HG03045 (cell line): ENCODE results near the gene ERMP1.
"Not testable (repeated sequence)": the region's sequence is repeated elsewhere in the genome, so short reads cannot be mapped to it uniquely, and the experiment has no call there.

Experiments
- ATAC-seq: cut with Tn5 transposase; IDR thresholded peaks from one replicate; pipeline ENCODE4 v1.9.1; 2021; ENCODE audit warnings: mild to moderate bottlenecking, moderate library complexity; ENCODE audit not compliant: unreplicated experiment

ERMP1 gene

DNA sequence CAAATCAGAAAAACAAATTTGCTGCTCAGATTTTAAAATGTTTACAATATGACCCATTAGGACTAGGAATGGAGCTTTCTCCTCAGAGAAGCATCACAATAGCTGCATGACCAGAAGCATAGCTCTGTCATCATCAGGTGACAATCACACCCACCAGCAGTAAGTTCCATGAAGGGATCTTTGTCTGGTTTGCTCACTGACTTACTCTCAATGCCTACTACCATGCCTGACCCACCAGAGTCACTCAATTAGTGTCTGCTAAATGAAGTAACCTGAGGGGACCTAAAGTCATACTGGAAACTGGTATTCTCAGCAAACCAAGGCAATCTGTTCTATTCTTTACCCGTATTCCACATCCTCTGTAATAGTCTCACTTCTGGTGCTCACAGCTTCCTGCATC is 7.7 kb downstream of the ERMP1 start:
- no peak for ATAC-seq

DNA sequence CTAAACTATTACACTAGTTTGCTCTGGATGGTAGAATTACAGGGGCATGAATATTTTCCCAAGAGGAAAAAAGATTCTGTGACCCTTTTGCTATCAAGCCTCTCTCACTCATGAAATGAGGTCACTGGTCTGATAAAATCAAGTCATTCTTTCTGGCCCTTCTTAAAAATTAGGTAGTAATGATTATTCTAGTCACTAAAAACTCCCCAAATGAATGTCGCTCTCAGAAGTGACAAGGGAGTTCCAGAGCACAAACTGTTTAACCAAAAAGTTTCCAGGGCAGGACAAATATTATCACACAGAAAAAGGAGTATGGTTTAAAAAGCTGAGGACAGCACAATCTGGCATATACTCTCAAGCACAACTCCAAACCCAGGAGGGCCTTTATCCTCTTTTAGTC is 12.5 kb downstream of the ERMP1 start:
- ATAC-seq, result no peak

- ATAC-seq, result no peak
Measured at GRCh38 chr9:5819174-5819573, 13.7 kb downstream of the ERMP1 start.

GRCh38 chr9:5818424-5819142 is 14.3 kb downstream of the ERMP1 start:
- ATAC-seq, result no peak

DNA sequence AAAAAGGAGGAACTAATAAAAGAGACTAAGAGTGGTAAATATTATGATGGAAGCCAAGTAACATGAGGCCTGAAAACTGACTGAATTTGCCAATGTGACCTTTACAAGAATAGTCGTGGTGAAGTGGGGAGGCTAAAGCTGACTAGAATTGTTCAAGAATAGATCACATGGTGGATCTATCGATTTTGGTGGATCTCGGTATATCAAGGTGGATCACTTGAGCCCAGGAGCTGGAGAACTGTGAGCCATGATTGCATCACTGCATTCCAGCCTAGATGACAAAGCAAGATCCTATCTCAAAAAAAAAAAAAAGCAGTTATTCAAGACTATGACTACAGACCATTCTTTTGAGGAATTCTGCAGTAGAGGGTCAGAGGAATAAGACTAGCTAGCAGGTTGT is 15.1 kb downstream of the ERMP1 start:
- no peak for ATAC-seq

DNA sequence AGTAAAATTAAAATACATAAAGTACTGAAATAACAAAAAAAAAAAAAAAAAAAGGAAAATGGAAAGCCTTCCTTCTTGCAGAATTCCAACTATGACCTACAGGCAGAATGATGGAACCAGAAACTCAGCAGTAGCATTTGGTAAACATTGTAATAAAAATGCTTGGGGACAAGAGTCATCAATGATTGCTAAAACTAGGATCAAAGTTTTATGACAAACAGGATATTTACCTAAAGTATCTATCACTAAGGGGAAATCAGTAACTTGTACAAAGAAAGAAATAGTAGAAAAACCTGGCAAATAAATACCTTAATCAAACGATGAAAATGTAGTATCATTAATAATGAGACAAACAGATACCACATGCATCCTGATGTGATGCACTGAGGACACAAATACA is 17.5 kb downstream of the ERMP1 start:
- ATAC-seq, result no peak

DNA sequence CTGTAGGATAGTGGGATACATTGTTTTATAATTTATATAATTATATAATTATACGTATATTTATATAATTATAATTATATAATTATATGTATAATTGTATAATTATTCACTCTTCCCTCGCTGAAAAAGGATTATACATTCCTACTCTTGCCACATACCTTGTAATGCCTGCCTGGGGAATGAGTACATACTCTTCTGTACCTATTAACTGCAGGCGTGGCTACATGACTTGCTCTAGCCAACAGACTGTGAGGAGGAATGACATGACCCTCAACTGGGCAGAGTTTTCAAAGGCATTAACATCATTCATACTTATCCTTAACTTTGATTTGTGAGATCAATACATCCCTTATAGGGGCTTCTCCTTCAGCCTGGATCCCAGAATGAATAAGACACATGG is 19.1 kb downstream of the ERMP1 start:
- ATAC-seq, result no peak

DNA sequence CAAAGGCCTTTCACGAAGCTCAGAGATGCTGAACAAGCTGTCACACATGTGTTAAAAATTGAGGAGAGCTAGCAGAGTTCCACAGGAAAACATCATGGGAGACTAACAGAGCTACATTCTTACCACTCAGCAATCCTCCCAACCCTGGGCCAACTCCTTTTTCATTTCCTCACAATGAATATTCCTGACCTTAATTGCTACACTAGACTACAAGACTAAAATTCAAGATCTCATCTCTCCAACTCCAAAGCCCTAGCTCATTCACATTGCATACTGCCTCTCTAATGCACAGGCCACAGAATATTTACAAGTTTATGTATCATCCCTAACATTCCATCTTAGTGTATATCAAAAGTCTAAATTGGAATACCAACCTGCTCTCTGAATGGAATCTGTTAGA is 21.2 kb downstream of the ERMP1 start:
- ATAC-seq, result no peak

GRCh38 chr9:5805478-5805877 is 27.4 kb downstream of the ERMP1 start:
- no peak for ATAC-seq

- no peak for ATAC-seq
Measured at GRCh38 chr9:5801739-5802113, 31.2 kb downstream of the ERMP1 start.

DNA sequence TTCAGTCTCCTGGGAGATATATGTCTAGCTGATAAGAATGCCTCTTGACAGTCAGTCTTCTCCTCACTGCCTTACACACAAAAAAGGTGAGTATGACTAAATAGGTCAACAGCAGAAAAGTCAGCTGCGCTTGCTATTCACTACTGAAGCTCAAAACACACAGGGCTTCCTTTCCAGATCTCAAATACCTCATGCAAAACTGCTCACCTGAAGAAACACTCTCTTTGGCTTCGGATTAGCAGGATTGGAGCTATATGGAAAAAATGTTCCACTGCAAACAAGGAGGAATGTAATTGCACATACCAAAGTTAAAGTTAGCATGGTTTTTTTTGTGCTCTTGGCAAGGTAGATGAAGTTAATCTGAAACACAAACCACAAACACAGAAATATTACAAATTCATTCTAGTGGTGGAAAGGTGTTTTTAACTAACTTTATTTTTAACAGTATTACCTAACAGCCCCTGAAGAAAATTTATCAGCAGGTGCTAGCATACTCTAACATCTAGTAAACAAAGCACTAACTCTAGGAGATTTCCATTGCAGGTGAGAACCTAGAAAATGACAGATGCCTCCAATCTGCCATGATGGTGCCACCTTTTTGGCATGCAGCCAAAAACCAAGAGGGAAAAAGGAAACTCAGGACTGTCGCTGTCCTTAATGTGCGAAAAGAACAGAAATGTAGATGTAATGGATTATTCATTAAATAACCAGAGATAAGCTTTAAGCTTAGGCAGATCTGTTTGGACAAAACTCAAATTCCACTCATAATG is 31.8 kb downstream of the ERMP1 start:
- ATAC-seq, result no peak

GRCh38 chr9:5800378-5800777 is 32.5 kb downstream of the ERMP1 start:
- not testable (repeated sequence) for ATAC-seq

DNA sequence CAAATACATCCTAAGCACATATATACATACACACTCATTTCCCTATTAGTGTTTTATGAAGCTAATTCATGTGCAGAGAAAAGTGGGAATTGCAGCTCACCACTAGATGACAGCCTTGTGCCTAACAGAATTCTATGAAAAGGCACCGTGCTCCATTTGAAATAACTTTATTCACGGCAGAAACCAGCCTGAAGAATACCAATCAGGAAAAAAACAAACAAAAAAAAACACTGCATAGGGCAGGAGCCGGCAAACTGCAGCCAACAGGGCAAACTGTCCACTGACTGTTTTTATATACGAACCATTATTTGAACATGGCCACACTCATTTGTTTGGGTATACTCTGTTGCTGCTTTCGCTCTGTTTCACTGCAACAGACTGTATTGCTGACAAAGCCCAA is 33.6 kb downstream of the ERMP1 start:
- ATAC-seq, result no peak

DNA sequence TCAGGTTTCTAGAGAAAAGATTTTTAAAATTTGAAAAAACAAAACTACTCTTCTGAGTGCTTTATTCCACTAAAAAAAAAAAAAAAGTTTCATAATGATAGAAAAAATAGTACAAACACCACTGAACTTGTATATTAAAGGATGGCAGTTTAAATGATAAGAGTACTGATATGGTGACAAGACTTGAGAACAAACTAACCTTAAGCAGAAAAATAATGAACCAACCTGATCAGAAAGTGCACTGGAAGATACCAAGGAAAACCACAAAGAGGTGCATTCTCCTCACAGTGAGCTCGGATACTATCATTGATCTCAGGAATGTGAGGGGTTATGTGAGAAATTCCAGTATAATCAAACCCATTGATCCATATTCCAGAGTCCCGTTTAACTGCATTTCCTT is 34.3 kb downstream of the ERMP1 start:
- no peak for ATAC-seq

DNA sequence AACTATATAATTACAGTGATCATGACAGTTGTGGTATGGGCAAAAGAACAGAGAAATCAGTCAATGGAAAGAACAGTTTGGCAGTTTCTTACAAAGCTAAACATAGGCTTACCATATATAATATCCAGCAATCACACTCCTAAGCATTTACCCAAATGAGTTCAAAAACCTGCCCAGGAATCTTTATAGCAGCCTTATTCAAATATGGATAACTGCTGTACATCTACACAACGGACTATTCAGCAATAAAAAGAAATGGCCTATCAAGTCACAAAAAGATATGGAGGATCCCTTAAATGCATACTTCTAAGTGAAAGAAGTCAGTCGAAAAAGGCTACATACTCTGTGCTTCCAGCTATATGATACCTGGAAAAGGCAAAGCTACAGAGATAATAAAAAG is 36.6 kb downstream of the ERMP1 start:
- no peak for ATAC-seq

GRCh38 chr9:5793812-5794211 is 39.1 kb downstream of the ERMP1 start:
- ATAC-seq, result no peak

DNA sequence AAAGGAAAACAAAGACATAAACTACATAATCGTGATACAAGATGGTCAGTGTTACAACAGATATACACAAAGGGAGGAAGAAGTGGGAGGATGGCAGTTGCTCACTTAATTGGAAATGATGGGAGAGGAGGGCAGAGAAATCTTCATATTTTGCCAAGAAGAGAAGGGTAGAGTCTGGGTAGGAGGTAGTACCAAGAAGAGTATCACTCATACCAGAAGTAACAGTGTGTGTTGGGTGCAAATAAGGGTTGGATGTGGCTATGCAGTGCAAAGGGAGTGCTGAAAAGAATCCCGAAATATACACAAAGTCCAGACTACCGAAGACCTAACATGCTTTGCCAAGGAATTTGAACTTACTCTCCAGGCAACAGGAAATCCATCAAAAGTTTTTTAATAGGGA is 41.0 kb downstream of the ERMP1 start:
- no peak for ATAC-seq

GRCh38 chr9:5790923-5791322 is 42.0 kb downstream of the ERMP1 start:
- ATAC-seq, result no peak

DNA sequence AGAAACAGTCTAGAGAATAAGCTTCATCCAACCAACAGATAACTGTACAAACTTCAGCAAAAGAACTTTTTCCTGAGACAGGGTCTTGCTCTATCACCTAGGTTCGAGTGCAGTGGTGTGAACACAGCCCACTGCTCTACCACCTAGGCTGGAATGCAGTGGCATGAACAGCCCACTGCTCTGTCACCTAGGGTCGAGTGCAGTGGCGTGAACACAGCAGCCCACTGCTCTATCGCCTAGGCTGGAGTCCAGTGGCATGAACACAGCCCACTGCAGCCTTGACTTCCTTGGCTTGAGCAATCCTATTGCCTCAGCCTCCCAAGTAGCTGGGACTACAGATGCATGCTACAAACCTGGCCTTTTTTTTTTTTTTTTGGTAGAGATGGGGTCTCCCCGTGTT is 43.4 kb downstream of the ERMP1 start:
- ATAC-seq, result no peak

DNA sequence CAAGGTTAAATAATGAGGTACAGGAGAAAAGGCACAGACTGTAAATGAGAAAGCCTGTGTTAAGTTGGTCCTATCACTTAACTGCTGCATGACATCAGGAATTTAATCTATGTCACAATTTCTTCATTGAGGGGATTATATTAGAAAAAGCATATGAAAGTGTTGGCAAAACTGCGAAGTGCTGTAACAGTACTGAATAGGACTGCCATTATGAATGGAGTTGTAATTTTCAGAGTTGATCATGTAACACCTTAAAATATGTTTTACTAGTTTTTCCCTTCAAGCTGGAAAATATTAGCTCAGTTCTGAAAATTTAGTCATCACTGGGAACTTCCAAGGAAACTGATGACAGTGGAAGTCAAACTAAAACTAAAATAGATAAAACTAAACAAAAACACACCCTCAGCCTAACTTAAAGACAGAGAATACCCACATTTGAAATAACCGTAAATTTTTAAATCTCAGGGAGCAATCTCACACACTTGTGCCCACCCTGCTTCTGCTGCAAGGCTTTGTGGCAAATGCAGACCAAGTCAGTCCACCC is 45.1 kb downstream of the ERMP1 start:
- no peak for ATAC-seq

GRCh38 chr9:5787220-5787619 is 45.7 kb downstream of the ERMP1 start:
- ATAC-seq, result no peak

- ATAC-seq, result no peak
Measured at GRCh38 chr9:5786370-5787127, 46.4 kb downstream of the ERMP1 start.
